ENCODE measurements around the gene NACC2.

DNA sequence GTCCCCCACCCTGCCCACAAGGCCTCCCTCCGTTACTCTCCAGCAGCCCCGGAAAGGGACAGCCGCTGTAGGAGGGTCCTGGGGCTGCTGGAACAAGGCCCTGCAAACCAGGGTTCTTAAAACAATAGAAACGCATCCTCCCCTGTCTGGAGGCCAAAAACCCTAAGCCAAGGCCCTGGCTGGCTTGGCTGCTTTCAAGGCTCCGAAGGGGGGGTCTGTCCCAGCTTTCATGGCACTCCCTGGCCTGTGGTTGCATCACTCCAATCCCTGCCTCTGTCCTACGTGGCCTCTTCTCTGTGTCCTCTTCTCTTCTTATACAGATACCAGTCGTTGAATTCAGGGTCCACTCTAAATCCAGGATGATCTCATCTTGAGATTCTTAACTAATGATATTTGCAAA lies 126.5 kb downstream of the NACC2 start:
- TF ChIP-seq, protein P1, sequence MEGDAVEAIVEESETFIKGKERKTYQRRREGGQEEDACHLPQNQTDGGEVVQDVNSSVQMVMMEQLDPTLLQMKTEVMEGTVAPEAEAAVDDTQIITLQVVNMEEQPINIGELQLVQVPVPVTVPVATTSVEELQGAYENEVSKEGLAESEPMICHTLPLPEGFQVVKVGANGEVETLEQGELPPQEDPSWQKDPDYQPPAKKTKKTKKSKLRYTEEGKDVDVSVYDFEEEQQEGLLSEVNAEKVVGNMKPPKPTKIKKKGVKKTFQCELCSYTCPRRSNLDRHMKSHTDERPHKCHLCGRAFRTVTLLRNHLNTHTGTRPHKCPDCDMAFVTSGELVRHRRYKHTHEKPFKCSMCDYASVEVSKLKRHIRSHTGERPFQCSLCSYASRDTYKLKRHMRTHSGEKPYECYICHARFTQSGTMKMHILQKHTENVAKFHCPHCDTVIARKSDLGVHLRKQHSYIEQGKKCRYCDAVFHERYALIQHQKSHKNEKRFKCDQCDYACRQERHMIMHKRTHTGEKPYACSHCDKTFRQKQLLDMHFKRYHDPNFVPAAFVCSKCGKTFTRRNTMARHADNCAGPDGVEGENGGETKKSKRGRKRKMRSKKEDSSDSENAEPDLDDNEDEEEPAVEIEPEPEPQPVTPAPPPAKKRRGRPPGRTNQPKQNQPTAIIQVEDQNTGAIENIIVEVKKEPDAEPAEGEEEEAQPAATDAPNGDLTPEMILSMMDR (IDR thresholded peaks at IDR 0.05) = no peak
- no peak for TF ChIP-seq EZH2phosphoT487 (IDR thresholded peaks at IDR 0.05)
- TF ChIP-seq EZH2 (IDR thresholded peaks at IDR 0.05) = no peak

All from neural progenitor cell (in vitro differentiated cells).